Stromal cell of bone marrow (primary cell): ENCODE measurements around the gene B4GALNT2.
"Not testable (repeated sequence)": the region's sequence is repeated elsewhere in the genome, so short reads cannot be mapped to it uniquely, and the experiment has no call there.

Experiments
- DNase-seq: peaks from one replicate; pipeline ENCODE4 v3.0.0-alpha.2; 2012; ENCODE audit warnings: low read depth

B4GALNT2 gene

DNA sequence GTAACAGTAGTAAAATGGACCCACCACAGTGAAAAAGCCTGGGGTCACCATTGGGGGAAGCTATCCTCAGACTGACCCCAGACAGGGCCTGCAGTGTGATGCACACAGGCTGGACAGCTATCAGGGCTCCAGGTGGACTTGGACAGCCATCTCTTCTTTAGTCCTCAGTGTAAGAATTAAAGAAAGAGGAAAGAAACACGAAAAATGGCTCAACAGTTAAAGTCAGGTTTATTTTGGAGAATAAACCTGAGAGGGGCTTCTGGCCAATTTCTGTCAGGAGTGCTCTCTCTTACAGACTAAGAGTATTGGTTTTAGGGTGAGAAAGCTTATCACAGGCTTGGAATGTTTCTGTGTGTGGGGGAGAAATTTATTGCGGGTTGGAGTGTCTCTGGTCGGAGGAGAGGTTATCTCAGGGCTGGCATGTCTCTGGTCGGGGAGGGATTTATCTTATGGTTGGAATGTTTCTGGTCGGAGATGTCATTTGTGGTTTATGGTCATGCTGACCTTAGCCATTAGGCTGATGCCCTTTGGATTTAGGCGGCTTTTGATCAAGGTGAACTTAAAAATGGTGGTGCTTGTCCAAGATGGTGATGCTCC lies 10.8 kb upstream of the B4GALNT2 start:
- no peak for DNase-seq

DNA sequence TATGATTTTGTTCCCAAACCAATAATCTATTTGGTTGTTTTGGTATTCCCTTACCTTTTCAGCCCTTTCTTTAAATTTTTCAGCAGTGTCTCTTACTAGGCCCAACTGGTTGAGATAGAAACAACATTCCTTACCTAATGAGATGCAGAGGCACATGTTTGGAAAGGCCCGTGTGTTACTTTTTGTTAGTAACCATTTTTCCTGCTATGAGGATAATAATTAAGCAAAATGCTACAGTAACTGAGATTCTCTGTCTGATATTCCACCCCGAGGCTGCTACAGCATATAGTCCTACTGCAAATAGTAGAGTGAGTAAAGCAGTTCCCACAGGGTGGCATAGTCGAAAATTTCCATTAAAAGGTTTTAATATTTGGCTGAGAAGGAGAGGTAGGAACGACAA lies 10.0 kb upstream of the B4GALNT2 start:
- DNase-seq = no peak

DNA sequence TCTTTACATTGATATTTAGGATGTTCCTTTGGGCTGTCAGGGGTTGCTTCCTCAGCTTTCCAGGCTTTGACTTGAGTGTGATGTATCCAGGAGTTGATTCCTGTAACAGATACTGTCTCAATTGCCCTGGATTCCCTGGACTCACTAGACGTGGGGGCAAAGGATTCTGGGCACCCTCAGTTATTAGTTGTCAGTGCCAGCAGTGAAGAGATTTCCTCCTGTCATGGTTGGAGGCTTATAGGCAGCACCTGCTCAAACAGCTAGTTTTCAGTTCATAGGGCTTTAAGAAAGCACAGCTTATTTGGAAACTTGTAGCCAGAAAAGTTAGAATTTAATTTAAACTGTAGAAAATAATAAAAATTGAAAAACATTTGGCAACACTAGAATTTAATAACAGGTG lies 9.5 kb upstream of the B4GALNT2 start:
- DNase-seq = no peak

GRCh38 chr17:49125449-49125848 lies 7.1 kb upstream of the B4GALNT2 start:
- no peak for DNase-seq

GRCh38 chr17:49126183-49126859 lies 6.2 kb upstream of the B4GALNT2 start:
- DNase-seq = not testable (repeated sequence)

DNA sequence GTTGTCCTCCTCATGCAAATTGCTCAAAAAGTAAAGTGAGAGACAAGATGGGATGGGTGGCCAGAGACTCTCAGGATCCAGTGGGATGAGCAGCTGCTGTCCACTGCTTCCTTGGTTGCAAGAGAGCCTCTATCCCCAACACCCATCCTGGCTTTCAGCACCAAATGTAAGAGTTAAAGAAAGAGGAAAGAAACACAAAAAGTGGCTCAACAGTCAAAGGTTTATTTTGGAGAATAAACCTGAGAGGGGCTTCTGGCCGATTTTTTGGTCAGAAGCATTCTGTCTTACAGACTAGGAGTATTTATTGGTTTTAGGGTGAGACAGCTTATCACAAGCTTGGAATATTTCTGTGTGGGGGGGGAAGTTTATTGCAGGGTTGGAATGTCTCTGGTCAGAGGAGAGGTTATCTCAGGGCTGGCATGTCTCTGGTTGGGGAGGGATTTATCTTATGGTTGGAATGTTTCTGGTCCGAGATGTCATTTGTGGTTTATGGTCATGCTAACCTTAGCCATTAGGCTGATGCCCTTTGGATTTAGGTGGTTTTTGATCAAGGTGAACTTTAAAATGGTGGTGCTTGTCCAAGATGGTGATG lies 3.1 kb upstream of the B4GALNT2 start:
- not testable (repeated sequence) for DNase-seq

DNA sequence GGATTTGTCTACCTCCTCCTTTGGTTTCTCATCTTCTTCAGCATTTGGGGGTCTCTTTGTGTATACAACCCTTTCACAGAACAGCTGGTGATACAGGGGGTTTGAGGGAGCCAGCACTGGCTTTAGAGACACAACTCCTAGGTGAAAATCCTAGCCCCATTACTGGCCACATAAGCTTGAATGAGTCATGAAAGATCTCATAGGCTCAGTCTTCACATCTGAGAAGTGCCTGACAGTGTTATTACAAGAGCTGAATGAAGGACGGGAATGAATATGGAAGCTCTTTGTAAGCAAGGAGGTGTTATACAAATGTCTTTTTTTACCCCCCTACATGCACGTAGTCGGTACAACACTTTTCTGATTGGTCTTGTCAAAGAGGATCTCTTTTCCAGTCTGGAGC lies 1.7 kb upstream of the B4GALNT2 start:
- DNase-seq = no peak

GRCh38 chr17:49132317-49132698 lies 261 bp upstream of the B4GALNT2 start:
- no peak for DNase-seq

GRCh38 chr17:49136335-49136734 lies 3.8 kb downstream of the B4GALNT2 start:
- no peak for DNase-seq

GRCh38 chr17:49145654-49146053 lies 13.1 kb downstream of the B4GALNT2 start:
- DNase-seq = not testable (repeated sequence)

GRCh38 chr17:49146620-49147306 lies 14.2 kb downstream of the B4GALNT2 start:
- DNase-seq = peak; percentile 91

GRCh38 chr17:49148171-49148570 lies 15.6 kb downstream of the B4GALNT2 start:
- DNase-seq = no peak

DNA sequence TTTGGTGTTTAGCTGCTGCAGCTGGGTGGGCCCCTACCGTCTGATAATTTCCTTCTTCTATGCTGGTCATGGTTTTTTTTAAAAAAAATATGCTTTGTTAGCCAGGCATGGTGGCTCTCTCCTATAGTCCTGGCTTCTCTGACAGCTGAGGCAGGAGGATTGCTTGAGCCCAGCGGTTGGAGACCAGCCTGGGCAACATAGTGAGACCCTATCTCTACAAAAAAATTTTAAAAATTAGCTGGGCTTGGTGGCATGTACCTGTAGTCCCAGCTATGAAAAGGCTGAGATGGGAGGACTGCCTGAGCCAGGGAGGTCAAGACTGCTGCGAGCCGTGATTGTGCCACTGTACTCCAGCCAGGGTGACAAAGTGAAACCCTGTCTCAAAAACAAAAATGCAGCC lies 19.4 kb downstream of the B4GALNT2 start:
- DNase-seq = no peak

DNA sequence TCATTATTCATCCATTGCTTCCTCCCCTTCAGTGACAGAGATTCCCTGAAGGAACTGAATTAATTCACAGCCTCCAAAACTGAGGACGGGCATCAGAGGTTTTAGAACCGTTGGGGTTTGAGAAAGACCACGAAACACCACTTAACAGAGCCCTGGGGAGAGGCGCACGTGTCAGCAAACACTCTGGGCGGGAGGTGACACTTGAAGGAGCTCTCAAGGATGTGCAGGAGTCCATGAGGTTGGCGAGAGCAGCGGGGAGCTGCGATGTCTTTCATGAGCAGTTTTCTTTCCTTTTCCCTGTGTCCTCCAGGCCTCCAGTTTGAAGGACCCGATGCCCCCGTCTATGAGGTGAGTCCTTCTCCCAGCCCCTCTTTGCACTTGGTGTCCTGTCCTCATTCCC lies 23.7 kb downstream of the B4GALNT2 start:
- no peak for DNase-seq

- no peak for DNase-seq
Observed at GRCh38 chr17:49157784-49158183, 25.2 kb downstream of the B4GALNT2 start.

- no peak for DNase-seq
Observed at GRCh38 chr17:49162866-49163265, 30.3 kb downstream of the B4GALNT2 start.

GRCh38 chr17:49165143-49165542 lies 32.6 kb downstream of the B4GALNT2 start:
- DNase-seq = no peak

DNA sequence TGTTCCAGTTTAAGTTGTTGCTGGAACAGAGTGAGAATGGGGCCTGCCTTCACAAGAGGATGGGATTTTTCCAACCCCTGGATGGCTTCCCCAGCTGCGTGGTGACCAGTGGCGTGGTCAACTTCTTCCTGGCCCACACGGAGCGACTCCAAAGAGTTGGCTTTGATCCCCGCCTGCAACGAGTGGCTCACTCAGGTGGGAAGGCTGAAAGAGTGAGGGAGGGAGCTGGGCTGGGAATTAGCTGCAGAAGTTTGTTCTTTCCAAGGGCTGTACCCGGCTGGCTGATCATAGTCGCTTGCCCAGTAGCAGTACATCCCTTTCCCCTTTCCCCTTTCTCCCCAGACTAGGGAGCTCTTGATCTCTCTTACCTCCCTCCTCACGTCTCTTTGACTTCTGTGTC lies 36.1 kb downstream of the B4GALNT2 start:
- DNase-seq = no peak

GRCh38 chr17:49170216-49170615 lies 37.6 kb downstream of the B4GALNT2 start:
- no peak for DNase-seq

- DNase-seq = not testable (repeated sequence)
Observed at GRCh38 chr17:49170711-49171110, 38.1 kb downstream of the B4GALNT2 start.

GRCh38 chr17:49175978-49176377 lies 43.4 kb downstream of the B4GALNT2 start:
- not testable (repeated sequence) for DNase-seq

- DNase-seq = no peak
Observed at GRCh38 chr17:49180303-49180702, 47.7 kb downstream of the B4GALNT2 start.

DNA sequence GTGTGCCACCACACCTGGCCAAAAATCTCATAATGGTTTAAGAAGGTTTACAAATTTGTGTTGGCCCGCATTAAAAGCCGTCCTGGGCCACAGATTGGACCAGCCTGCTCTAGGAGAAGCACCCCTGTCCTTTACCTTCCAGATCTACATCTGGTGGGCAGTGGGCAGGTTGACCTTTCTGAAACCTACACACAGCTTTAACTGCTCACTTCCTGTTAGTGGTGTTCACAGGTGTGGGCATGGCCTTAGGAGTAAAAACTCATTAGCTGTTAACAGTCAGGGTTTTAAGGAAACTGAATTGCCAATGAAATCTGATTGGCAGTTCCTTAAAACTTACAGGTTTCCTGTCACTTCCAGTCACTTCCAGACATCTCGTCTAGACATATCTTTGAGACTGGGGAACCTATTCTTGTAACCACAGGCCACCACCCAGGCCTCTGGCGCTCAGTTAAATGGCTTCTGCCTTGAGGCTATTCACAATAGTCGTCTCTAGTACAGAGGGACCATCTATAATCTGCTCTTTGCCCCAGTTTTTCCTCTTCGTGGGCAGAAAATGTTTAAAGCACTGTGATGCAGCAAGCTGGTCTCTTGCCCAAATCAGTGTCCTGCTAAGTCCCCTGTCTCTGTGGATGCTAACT lies 48.5 kb downstream of the B4GALNT2 start:
- no peak for DNase-seq
